HuH-7.5 (cell line): ENCODE results near the gene TRDMT1.
"Not testable (repeated sequence)": the region's sequence is repeated elsewhere in the genome, so short reads cannot be mapped to it uniquely, and the experiment has no call there.

ENCODE experiments used
- DNase-seq: peaks from one replicate; pipeline ENCODE4 v3.0.0; 2011; ENCODE audit warnings: low spot score

TRDMT1 gene

DNA sequence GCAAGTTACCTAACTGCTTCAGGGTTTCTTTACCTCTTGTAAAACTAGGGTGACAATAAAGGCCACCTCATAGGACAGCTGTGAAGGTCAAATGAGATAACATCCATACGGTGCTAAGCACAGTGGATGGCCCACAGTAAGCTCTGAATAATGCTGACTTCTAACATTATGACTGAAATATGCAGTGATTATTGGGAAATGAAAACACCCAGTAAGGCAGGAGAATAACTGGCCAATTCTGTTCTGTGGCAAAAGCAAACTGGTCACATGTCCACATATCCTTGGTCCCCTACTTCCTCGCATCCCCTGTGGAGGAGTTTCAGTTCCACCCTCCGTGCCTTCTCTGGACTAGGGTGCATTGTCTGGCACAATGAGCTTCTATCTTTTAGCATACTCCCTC is 73.2 kb downstream of the TRDMT1 start:
- no peak for DNase-seq

DNA sequence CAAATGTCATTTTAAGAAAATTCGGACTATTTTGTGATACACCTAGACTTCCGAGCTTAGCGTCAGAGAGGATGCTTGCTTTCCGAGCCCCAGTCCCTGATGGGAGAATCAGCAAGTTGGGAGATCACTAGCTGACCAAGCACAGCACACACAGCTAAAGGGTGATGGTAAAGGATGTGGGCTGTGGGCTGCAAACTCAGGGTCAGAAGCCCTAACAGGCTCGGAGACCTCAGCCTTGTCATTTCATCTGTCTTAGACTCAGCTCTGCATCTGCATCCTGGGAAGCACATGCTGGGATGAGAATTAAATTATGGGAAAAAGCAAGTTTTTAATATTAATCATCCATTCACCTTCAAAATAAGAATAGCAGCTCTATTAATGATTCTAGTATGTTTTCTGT is 75.1 kb downstream of the TRDMT1 start:
- no peak for DNase-seq

DNA sequence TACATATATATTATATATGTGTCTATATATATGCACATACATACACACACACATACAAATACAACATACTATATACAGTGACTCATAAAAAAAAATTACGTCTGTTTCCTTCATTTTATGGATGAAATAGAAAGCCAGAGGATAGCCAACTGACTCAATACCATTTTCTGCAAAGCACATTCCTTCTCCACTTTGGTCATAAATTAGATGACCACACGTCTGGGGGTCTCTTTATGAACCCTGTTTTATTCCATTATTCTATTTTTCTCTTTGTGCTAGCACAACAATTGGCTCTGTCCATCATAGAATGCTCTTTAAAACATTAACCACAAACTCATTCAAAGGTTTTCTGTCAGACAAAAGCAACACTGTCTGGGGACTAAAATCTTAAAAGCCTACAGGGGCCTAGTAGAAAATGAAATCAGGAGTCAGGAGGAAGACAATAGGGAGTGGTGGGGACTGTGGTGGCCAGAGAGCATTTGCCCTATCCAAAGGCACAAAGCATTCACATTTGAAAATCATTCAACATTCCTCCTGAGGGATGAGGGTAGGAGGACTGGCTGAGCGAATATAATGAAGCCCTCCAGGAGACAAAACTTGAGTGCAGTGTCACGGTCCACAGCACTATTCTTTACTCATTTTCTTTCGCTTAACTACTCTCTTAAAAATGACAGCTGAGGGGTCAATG is 76.1 kb downstream of the TRDMT1 start:
- DNase-seq: no peak

DNA sequence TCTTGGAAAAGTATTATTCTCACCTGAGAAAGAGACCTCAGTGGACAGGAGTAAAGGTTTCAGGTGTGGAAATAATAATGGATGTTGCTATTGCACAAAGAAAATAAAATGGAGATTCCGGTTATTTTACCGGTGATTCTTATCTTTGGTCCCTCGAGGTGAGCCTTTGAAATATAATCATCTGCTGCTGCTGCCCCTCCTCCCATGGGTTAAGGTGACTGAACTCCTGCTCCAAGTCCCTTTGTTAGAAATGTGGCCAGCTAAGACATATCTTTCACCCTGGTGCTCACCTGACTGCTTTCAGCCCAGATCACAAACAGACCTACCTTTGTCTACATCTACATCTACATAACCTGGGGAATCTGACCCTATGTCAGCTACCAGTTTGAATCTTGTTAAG is 77.5 kb downstream of the TRDMT1 start:
- DNase-seq: no peak

DNA sequence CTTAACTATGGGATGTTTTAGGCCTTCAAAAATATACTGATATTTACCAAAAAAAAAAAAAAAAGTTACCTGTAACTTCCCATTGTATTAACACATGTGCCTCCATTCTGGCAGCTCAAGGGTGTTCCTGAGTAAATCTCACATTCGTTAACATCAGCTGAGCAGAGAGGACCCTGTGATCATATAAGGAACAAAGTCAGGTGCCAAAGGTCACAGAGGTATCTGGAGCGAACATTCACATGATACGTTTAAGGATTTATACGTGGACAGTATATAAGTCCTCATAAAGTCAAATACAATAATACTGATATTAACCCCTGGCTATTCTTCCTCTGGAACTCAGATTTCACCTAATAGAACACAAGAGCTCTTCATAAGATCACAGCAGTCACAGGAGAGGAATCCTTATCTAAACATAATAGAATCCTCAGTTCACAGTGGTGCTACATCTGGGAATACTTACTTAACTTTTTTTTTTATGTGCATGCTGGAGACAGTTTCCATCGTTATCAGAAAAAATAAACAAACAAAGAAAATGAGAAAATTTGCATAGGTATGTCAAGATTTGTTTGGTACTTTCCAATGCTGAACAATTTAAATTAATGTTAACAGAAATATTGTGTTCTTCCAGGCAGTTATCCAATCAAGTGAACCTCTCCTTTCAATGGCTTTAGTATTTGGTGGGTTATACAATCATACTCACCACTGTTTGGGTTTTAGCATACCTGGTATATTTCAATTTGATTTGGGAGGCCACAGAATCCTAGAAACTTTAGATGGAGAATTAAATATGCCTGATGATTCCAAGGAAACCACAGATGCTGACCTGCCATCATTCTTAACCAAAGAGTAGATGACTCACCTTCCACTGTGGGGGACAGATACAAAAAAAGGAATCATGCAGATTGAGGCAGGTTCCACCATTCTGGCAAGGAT is 78.5 kb downstream of the TRDMT1 start:
- DNase-seq: no peak

DNA sequence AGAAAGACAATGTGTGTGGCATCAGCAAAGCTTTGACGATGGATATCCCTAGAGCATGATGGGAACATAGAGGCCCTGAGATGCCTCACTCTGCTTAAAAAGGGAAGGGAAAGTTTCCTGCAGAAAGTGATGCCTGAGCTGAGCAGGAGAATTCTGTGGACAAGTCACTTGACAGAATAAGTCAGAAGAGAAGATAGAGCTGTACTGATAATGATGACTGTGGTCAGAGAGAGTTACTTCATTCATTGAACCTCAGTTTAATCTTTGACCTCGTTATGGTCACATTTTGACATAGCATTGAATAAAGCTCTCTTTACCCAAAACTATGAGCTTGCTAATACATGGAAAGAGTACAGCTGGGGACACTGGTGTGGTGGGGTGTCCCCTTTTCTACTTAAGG is 79.4 kb downstream of the TRDMT1 start:
- no peak for DNase-seq

DNA sequence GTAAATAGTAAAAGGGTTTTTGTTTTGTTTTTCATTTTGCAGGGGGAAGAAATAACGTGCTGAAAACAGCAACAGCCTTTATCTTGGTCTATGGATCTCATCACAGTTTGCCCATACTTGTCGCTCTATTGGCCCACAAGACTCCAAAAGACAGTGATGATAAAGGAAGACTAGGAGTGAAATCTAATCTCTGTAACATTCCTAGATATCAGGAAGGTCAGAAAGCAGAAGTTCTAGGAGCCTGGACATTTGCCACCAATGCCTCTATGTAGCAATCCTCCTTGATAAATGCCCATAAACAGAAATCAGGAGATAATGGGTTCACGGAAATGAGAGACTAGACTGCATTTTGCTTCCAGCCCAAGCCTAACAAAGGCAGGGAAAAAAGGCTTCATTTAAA is 80.8 kb downstream of the TRDMT1 start:
- DNase-seq: no peak

DNA sequence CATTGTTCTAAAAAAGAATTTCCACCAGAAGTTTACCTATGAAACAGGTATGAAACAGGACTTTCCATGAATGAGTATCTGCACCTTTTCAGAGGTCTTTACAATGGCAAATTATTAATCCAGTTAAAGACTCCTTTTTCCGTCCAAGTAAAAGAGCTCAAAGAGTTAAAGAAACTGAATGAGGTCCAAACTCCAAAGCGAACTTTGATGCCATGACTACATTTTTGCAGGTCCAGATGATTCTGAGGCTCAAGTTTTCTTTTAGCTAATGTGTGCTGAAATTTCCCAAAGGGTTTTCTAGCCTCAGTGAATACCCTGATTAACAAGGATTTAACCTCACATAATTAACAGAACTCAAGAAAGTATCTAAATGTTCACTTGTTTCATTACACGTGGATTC is 81.6 kb downstream of the TRDMT1 start:
- DNase-seq: no peak

DNA sequence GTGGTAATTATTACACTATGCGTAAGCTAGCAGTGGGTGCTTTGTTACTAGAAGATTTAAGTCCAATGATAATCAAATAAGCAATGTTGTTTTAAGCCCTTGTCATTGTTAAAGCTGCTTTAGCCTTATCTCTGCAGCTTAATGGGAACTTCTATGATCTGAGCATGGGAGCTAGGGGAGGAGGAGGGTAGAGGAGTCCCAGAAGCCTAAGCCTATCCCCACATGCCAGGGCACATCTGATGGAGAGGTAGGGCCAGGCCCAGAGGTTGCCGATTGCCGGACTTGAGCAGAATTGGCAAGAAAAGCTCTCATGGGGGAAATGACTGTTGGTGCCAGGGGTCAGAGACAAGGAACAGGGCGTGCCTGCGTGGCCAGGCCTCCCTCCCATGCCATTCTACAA is 85.3 kb downstream of the TRDMT1 start:
- no peak for DNase-seq

DNA sequence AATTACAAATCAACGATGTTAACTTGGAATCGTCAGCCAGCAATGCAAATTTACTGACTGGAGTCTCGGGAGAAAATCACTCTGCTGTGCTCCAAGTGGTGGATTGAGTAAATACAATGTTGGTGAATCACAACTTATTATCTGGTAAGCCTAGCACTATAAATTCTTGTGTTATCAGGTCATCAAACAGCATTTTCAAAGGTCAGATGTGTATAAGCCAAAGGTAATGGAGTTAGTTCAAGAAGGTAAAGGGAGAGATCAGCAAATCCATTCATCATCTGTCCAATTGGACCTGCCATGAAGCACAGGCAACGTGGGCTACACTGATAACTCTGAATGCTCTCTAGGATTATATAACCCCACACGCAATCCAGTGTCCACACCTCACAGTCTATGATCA is 85.8 kb downstream of the TRDMT1 start:
- DNase-seq: no peak

DNA sequence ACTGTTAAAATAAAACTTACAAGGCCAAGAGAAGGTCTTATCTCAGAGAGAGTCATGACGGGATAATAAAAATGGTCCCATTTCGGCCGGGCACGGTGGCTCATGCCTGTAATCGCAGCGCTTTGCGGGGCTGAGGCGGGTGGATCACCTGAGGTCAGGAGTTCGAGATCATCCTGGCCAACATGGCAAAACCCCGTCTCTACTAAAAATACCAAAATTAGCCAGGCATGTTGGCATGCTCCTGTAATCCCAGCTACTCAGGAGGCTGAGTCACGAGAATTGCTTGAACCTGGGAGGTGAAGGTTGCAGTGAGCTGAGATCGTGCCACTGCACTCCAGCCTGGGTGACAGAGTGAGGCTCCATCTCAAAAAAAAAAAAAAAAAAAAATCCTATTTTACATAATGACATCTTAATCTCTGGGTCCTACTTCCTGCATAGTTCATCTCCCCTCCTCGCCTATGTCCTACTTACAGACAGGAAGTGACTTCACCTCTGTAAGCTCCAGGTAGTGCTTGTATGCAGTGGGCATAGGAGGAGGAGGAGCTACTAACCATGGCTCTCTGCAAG is 86.5 kb downstream of the TRDMT1 start:
- not testable (repeated sequence) for DNase-seq

DNA sequence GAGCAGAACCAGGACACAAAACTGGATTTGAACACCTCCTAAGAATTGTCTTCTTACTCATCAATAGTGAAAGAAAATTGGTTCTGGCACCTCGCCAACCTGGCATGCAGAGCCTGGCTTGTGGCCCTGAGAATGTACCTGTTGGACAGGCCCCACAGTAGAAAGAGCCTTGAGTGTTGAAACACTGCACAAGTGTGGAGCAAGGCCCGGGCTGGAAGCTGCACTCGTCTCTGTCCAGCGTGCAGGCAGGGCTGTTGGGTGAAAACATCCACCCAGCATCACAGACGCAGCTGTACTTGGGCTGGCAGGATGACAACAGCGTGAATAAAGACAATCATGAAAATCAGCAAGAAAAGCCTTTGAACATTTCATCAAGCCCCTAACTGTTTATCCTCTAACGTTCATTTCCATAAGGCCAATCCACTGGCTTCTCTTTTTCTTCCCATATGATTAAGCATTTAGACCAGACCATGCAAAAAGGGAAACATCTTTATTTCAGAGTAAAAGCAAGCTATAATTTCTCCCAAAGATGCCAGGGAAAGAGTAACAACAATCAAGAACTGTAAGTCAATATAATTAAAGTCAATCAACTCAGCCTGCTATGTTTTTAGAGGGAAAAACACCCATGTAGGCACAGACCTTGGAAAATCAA is 87.5 kb downstream of the TRDMT1 start:
- DNase-seq: no peak

DNA sequence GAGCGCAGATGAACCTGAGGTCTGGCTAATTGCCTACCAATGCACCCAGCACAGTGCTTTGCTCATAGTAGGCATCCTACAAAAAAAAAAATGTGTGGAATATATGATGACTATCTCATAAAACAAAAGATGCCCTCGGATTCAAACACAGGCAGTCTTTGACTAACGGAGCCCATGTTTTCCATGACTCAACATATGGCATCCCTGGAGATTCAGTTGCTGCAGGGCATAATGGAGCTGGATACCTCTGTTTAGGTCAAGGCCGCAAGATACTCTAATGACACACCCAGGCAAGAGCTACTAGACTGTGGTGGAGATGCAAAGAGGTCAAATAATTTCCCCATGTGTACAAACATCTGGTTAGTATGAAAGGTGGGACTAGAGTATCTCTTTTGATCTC is 88.1 kb downstream of the TRDMT1 start:
- DNase-seq: no peak

DNA sequence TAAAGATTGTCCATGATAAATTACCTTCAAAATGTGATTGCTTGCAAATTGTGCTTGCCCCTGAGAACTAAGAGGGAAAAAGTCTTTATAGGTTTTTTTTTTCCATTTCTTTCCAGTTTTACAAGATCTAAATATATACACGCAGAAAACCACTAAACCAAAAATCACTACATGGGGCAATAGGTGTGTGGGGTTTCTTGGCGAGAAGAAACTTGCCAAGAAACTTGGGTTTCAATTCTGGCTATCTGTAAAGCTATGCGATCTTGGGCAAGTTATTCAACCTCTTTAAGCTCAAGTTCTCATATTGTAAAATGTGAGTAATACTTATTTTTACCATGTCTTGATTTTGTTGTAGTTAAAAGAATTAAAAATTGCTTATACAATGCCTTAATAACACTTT is 88.9 kb downstream of the TRDMT1 start:
- no peak for DNase-seq

DNA sequence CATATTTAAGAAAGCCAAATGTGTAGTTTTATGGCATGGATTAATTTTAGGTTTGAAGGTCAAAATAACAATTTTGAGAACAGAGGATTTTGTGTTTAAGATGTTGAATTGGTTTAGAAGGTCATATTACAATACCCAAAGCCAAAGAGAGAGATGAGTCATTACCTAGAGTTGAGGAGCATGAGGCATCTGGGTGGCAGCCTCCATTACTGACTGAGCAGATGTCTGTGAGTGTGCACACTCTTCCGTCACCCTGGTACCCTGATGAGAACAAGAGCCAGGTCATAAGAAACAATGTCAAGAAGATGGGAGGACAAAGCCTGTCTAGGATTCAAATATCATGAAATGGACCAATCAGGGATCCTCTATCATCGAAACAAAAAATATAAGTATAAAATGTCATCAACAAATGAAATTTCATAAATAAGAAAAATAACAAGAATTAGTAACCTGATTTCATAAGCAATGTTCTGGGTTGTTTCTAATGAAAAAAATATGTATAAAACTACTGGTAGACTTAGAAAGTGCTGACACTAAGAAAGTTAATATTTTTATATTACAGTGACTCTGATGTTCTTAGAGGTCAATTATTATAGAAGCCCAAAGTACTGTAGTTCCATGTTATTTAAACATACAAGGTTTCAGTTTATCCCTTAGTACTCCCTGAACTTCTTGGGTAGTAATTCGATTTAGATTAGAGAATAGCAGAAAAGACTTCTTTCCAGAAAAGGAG is 91.8 kb downstream of the TRDMT1 start:
- DNase-seq: no peak

DNA sequence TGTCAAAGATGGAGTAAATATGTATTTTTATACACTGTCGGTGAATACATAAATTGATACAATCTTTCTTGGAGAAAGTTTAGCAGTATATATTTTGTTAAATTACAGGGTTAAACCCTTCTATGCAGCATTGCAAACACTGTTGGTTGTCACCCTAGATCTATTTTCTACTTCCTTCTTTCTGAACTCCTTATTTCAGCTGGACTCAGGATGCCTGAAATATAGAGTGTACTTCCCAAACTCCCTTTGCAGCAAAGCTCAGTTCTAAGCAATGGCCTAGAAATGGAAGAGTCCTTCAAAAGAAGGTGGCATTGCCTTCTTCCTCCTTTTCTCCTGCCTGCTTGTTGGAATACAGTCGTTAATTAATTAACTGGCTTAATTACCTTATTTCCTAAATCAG is 92.4 kb downstream of the TRDMT1 start:
- DNase-seq: no peak

DNA sequence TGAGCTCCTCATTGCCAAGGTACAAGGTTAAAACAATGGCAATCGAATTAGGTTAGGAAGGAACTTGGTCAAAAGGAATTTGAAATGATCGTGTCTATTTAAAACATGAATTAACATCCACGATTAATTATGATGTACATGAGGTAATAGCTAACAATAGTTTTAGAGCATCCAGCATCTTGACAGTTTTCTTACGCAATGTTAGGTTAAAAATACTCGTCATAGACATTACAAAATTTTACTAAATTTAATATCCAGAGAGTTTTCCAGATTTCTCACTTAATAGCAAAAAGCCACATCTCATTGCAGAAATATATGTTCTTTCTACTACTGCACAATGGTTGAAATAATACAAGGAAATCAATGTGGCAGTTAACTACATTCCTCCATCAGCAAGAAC is 94.5 kb downstream of the TRDMT1 start:
- DNase-seq: no peak

DNA sequence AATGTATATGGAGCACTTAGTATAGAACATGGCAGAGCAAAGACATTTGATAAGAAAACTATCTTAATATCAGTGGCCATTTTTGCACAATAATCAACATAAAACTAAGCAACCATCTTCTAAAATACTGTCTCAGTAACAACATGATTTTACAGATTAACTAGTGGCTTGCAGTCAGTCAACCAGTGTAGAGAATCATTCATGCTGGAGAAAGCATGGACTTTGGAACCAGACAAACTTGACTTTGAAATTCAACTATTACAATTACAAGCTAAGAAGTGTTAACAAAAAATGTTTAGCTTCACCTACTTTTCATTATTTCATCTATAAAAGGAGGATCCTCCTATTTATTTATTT is 99.6 kb downstream of the TRDMT1 start:
- no peak for DNase-seq

DNA sequence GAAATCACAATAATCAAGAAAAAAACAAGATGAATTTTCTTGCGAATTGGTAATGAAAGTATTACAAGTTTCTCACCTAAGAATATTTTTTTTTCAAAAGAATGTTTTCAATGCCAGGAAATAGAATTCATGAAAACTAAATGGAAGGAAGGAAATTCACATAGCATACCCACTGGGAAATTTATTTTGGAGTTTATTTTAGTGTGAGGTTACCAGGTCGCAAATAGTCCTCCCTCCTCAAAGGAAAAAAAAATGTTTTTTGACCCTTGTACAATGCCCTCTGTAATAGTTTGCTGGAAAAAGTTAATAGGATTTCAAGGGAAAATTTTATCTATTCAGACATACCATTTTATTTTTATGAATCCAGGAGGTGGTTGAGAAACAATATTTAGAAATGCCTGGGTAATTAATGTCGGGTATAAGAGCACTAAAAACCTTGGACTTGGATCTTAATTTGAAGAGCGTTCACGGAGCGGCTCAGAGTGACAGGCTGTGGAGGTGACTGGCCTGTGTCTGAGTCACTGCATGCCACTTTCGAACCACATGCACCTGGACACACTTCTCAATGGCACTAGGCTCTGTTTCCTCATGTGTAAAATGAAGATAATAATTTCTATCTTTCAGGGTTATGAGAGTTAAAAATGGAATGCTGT is 100.1 kb downstream of the TRDMT1 start:
- no peak for DNase-seq

DNA sequence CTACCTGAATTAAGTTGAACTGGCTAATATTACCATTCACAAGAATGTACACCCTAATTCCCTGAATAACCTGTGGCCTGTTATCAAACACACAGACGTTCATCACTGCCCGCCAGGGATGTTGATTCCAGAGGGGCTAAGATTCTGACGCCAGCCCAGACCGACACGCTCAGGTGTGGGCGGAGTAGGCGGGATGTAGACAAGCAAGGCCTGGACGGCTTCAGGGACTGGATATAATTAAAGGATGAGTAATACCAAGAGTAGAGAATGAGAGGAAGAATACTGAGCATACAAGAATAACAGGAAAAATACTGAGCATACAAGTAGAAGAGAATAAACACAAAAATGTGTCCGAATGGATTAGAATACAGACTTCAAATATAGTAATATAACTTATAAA is 100.9 kb downstream of the TRDMT1 start:
- no peak for DNase-seq

DNA sequence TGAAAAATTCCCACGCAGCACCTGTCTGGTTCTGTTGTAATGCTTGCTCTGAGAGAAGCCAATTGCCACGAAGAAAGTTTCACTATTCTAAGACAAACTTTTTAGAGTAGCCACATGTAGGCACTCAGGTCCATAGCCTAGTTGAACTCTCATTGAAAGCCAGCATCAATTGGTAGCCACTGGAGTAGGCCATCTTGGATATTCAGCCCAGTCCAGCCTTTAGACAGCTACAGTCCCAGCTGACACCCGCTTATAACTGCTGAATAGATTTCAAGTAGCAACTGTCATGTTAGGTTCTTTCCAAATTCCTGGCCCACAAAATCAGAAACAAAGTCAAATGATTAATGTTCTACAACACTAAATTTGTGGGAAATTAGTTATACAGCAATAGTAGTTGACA is 103.5 kb downstream of the TRDMT1 start:
- no peak for DNase-seq
